ENCODE measurements around the gene OTUD6A.

OTUD6A gene

GRCh38 chrX:70034646-70035045, 27.6 kb upstream of the OTUD6A start:
- DNase-seq (ENCODE audit: low spot score): no peak
- in situ Hi-C loops (cut with MboI; ENCODE audit: low sequenced_read_pairs, unreplicated experiment): no loop called here
- TF ChIP-seq CTCF (IDR thresholded peaks at IDR 0.05; ENCODE audit: borderline replicate concordance, control extremely low read depth, extremely low read depth, insufficient read depth, missing control alignments): no peak

GRCh38 chrX:70038515-70038914, 23.7 kb upstream of the OTUD6A start:
- no peak for TF ChIP-seq CTCF (IDR thresholded peaks at IDR 0.05; ENCODE audit: borderline replicate concordance, control extremely low read depth, extremely low read depth, insufficient read depth, missing control alignments)
- in situ Hi-C loops (cut with MboI; ENCODE audit: low sequenced_read_pairs, unreplicated experiment): no loop called here
- DNase-seq (ENCODE audit: low spot score): no peak

GRCh38 chrX:70038951-70039350, 23.3 kb upstream of the OTUD6A start:
- in situ Hi-C loops (cut with MboI; ENCODE audit: low sequenced_read_pairs, unreplicated experiment): no loop called here
- DNase-seq (ENCODE audit: low spot score): no peak
- TF ChIP-seq CTCF (IDR thresholded peaks at IDR 0.05; ENCODE audit: borderline replicate concordance, control extremely low read depth, extremely low read depth, insufficient read depth, missing control alignments): no peak

- DNase-seq (ENCODE audit: low spot score): no peak
- in situ Hi-C loops (cut with MboI; ENCODE audit: low sequenced_read_pairs, unreplicated experiment): no loop called here
- no peak for TF ChIP-seq CTCF (IDR thresholded peaks at IDR 0.05; ENCODE audit: borderline replicate concordance, control extremely low read depth, extremely low read depth, insufficient read depth, missing control alignments)
Observed at GRCh38 chrX:70039758-70040157, 22.5 kb upstream of the OTUD6A start.

- TF ChIP-seq CTCF (IDR thresholded peaks at IDR 0.05; ENCODE audit: borderline replicate concordance, control extremely low read depth, extremely low read depth, insufficient read depth, missing control alignments): no peak
- in situ Hi-C loops (cut with MboI; ENCODE audit: low sequenced_read_pairs, unreplicated experiment): no loop called here
- no peak for DNase-seq (ENCODE audit: low spot score)
Observed at GRCh38 chrX:70041993-70042392, 20.3 kb upstream of the OTUD6A start.

- no peak for TF ChIP-seq CTCF (IDR thresholded peaks at IDR 0.05; ENCODE audit: borderline replicate concordance, control extremely low read depth, extremely low read depth, insufficient read depth, missing control alignments)
- no peak for DNase-seq (ENCODE audit: low spot score)
- in situ Hi-C loops (cut with MboI; ENCODE audit: low sequenced_read_pairs, unreplicated experiment): no loop called here
Observed at GRCh38 chrX:70042399-70043371, 19.6 kb upstream of the OTUD6A start.
